DMS 273 (cell line): ENCODE measurements around the gene ACSF2.

Experiments used
- DNase-seq: peaks from one replicate; lab custom pipeline; 2025; ENCODE audit not compliant: unreplicated experiment; lab: John Stamatoyannopoulos, UW

The ACSF2 gene

GRCh38 chr17:50476545-50477315 is 50.7 kb downstream of the ACSF2 start:
- DNase-seq: no peak

- peak; percentile 51 for DNase-seq
Observed at GRCh38 chr17:50477976-50478375, 52.0 kb downstream of the ACSF2 start.

DNA sequence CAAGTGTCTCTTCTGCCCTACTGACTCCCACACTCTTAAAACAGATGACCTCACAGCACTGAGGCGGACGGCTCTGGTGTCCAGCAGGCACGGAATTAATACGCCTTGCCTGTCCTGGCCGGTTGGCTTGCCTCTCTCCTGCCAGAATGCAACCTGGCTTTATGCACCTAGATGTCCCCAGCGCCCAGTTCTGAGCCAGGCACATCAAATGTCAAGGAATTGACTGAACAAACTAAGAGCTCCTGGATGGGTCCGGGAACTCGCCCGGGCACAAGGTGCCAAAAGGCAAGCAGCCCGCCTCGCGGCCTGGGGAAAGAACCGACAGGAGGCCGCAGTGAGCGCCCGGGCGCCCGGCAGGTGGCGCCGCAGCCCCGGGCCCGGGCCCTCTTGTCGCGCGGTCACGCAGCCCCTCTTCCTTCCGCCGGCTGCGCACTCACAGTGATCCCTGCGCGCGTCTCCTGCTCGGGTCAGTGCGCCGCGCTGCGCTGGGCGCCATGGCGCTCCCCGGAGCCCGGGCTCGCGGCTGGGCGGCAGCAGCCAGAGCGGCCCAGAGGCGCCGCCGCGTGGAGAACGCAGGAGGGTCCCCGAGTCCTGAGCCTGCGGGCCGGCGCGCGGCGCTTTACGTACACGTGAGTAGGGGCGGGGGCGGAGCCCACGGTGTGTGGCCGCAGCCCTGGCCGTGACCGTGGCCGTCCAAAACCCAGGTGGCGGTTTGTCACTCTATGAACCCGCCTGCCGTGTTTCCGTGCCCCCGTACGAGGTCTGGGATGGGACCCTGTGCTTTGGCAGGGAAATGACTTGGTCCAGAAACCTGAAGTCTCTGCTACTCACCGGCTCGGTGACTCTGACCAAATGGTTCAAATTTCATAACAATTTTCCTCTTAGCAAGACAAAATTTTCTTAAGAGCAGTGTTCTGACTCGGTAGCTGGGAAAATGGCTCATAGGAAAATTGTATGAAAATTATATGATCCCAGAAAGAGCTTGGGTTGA is 52.7 kb downstream of the ACSF2 start, which contains the start of gene RSAD1:
Gene RSAD1 (plus strand): TSS at position 470 of the 991 bp plus-strand sequence. CDS start 25 bp downstream, at position 495.
- DNase-seq: peak; percentile 97

DNA sequence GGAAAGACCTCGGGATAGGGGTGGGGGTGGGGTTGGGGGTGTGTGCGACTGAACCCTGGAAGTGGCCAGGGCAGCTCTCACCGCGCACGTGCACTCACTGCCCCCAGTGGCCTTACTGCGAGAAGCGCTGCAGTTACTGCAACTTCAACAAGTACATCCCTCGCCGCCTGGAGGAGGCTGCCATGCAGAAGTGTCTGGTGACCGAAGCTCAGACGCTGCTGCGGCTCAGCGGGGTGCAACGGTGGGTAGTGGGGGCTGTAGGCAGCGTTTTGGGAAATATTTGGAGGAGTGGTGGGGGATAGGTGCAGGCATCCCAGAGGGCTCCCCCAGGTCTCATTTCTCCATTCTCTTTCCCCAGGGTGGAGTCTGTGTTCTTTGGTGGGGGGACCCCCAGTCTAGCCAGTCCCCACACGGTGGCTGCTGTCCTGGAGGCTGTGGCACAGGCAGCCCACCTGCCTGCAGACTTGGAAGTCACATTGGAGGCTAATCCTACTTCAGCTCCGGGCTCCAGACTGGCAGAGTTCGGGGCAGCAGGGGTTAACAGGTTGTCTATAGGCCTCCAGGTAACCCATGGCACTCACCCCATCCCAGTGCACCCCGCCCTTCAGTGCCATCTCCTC is 53.6 kb downstream of the ACSF2 start:
- peak; percentile 90 for DNase-seq

DNA sequence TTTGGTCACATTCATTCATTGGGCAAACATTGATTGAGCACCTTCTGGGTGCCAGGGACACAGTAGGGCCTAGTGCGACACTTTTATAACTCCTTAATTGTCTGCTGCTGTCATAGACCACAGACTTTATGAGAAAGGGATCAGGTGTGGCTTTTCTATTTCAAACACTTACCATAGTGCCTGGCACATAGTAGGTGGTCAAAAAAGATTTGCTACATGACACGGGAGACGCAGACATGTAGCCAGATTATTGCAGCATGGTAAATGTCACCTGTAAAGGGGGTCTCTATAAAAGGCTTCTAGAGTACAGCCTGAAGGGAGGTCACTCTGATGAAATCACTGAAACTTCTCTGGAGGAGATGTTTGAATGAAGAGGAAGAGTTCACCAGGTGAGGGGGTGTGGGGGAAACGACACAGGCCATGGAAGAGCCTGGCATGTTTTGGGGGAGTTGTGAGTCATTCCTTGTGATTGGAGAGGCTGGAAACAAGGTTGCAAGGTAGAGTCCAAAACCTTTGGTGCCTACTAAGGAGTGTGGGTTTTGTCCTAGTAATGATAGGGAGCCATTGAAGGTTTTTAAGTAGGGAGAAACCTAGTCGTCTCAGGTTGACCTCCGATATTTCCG is 54.2 kb downstream of the ACSF2 start:
- DNase-seq: no peak

DNA sequence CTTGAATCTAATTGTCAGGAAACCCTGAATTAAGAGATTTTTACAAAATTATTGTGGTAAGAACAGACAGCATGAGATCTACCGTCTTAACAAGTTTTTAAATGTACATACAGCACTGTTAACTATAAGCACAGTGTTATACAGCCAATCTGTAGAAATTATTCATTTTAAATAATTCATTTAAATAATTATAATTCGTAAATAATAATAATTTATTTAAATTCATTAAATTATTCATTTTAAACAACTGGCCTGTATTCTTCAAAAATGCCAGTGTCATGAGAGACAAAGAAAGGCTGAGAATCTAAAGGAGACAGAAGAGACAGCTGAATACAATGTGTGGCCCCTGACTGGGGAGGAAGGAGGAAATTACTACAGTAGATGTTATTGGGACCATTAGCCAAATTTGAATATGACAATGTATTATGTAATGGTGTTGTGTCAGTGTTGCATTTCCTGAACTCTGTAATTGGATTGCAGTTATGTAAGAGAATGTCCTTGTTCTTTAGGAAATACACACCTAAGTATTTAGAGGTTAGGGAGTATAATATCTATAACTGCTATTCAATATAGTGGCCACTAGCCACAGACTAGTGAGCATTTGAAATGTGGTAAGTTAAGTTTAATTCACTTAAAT is 55.0 kb downstream of the ACSF2 start:
- no peak for DNase-seq

DNA sequence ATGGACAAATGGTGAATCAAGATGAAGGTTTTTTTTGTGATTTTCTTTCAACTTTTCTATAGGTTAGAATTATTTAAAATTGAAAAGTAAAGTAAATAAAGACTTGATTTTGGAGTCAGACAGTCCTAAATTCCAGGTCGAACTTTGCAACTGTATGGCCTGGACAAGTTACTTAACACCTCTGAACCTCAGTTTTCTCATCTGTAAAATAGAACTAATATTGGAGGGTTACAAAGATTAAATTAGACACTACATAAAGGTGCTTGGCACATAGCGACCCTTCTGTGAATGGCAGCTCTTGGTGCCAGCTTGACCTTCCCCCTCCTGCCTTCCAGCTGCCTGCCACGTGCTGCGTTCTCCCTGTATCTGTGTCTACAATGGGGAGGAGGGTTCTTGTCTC is 55.6 kb downstream of the ACSF2 start:
- no peak for DNase-seq

GRCh38 chr17:50482110-50482509 is 56.1 kb downstream of the ACSF2 start:
- no peak for DNase-seq

DNA sequence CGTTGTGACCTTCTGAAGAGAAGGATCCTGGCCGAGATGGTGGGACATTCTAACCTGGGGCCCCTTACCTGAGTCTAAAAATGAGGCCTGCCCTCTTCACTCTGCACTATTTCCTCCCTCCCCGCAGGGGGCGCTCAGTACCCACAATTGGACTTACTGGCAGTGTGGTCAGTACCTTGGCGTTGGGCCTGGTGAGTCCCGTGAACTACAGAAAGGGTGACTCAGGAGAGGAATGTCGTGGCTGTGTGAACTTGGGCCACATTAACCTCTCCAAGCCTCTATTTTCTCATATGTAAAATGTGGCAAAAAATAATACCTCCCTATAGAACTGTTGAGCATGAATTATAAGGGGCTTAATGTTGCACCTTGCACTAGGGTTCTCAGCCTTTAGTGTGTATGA is 56.5 kb downstream of the ACSF2 start:
- DNase-seq: peak; percentile 87

DNA sequence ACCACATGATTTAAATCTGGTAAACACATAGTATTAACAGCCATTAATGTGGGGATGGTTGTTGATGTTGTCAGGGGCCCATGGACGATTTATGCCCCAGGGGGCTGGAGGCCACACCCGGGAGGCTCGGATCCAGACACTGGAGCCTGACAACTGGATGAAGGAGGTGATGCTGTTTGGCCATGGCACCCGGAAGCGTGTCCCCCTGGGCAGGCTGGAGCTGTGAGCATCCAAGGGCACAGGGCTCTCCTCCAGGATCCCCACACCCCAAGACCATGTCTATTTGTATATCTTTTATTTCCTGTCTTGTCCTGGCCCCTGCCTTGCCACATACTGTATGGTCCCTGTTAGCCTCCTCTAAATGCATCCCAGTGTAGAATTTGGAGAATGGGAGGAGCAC is 57.2 kb downstream of the ACSF2 start:
- DNase-seq: no peak

GRCh38 chr17:50484386-50485155 is 58.6 kb downstream of the ACSF2 start:
- DNase-seq: no peak

- no peak for DNase-seq
Observed at GRCh38 chr17:50487213-50488096, 61.4 kb downstream of the ACSF2 start.

DNA sequence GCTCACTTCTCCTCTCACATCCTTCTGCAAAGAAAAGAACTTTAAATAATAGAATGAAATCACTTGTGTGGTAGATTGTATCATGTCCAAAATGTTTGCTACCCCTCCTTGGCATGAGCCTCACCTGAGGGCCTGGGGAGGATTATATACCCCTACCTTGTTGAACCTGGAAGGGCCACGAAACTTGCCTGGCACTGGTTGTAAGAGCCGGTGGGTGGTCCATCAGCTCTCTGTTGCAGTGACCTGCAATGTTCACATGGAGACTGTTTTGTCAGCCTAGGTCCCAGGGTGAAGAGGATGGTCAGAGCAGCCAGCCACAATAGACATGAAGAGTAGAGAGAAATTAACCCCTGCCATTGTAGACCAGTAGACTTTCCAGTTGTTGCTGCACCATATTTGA is 62.9 kb downstream of the ACSF2 start:
- DNase-seq: no peak

GRCh38 chr17:50491505-50491904 is 65.5 kb downstream of the ACSF2 start:
- no peak for DNase-seq

DNA sequence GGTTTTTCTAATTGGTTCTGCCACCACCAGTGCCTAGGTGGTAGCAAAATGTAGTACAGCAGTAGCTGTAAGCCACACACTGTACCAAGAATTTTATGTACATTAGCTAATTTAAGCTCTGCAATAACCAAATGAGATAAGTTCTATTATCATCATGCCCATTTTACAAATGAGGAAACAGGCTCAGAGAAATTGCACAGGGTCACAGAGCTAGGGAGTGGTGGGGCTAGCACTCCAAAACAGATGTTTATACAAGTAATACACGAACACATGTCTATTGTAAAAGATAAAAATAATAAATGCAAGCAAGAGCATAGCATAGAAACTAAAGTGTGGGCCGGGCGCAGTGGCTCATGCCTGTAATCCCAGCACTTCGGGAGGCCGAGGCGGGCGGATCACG is 66.2 kb downstream of the ACSF2 start:
- DNase-seq: no peak

- peak; percentile 51 for DNase-seq
Observed at GRCh38 chr17:50493744-50494143, 67.7 kb downstream of the ACSF2 start.

DNA sequence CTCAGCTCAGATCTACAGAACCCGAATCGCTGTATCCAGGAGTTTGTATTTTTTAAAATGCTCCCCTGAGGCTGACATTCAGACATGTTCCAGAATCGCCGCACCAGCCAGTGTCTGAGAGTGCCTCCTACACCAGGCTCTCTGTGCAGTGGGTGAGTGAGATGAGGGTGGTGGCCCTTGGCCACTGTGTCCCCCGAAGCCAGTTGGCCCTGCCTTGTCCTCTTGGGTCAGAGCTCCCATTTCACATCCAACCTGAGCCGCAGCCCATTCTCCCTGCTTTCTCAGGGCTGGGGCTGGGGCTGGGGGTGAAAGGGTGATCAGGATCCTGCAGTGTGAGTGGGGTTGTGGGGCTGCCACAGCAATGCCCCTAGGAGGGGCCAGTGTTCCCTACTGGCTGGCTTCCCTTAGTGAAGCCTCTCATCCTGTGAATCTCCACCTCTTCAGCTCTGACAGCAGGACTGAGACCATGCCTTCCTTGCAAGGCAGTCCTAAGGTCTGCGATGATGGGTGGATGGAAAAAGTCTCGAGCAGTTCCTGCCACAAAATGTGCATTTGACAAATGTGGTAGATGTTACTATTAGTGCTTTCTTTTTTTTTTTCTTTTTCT is 69.3 kb downstream of the ACSF2 start:
- DNase-seq: no peak

DNA sequence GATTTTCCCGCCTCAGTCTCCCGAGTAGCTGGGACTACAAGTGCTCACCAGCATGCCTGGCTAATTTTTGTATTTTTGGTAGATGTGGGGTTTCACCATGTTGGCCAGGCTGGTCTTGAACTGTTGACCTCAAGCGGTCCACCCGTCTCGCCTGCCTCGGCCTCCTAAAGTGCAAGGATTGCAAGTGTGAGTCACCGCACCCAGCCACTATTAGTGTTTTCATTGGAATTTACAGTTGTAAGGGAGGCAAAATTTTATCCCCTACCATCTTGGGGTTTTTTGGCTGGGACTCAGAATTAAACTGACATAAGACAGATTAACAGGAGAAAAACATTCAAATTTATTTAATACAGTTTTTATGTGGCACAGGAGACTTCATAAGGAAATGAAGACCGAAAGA is 69.9 kb downstream of the ACSF2 start:
- DNase-seq: no peak
